Measurements from ENCODE around the gene LTBP2.

GRCh38 chr14:74542056-74542685 is 69.9 kb downstream of the LTBP2 start:
- TF ChIP-seq EP300 (IDR thresholded peaks at IDR 0.05) (no peak), CTCF (IDR thresholded peaks at IDR 0.05) (no peak)

Measured in sigmoid colon (tissue), 4 donors.